ENCODE results near the gene FAM47E.
"Not testable (repeated sequence)": the region's sequence is repeated elsewhere in the genome, so short reads cannot be mapped to it uniquely, and the experiment has no call there.

The FAM47E gene

GRCh38 chr4:76224171-76224570, 27.4 kb upstream of the FAM47E start:
- no peak for DNase-seq

DNA sequence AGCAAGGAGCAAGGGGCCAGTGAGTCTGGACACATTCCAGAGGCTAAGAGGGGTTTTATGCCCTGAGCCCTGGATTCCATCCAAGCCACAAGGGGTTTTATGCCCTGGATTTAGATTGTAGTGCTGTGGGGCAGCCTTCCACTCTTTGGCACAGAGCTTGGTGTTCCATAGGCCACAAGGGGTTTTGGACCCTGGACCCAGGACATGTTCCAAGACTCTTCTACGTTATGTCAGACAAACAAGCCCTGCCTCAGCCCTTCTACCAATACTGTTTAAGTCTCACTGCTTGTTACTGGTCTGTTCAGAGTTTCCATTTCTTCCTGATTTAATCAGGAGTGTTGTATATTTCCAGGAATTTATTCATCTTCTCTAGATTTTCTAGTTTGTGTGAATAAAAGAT, 25.1 kb upstream of the FAM47E start:
- no peak for DNase-seq

DNA sequence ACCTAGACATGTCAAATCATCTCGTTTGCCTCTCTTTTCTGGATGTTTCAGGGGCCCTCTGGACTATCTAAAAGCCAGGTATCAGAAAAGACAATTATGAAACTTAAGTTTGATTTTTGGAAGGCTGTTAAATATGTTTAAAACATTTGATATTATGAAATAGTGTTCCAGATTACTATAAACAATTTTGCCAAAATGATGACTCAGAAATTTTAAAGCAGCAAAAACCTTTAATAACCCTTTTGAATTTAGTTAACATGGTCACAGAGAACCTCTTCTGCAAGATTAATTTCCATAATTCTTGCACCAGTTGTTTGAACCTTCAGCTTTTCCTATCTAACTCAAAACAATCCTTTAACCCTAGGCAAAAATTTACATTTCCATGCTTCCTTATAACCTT, 18.8 kb upstream of the FAM47E start:
- no peak for DNase-seq

DNA sequence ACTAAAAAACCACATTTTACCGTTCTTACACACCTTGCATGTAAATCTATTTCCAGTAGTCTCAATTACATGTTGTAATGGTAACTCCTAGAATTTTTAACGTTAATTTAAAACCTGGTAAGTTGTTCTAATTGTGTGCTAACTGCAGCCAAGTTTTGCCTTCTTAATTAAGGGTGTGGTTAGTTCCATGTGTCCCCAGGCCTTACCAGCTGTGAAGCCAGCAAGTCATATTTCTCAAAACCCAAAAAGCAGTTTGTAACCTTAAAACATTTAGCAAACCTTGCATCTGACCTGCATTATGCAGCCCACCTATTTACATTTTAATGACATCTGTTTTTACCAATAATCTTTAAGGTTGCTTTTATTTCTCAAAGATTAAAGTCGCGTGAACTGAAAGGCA, 18.4 kb upstream of the FAM47E start:
- DNase-seq = no peak

GRCh38 chr4:76233529-76233928, 18.0 kb upstream of the FAM47E start:
- no peak for DNase-seq

- DNase-seq = peak; percentile 4
Measured at GRCh38 chr4:76233967-76234678, 17.4 kb upstream of the FAM47E start.

DNA sequence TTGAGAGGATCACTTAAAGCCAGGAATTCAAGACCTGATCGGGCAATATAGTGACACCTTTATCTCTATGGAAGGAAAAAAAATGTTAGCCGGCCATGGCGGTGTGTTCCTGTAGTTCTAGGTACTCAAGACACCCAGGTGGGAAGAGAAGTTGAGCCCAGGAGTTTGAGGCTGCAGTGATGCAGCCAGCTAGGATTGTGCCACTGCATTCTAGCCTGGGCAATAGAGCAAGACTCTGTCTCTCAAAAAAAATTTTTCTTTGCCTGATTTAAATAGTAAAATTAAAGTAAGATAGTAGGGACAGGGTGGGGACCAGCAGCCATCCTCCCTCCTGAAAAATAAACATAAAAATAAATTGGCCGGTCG, 16.9 kb upstream of the FAM47E start:
- no peak for DNase-seq

DNA sequence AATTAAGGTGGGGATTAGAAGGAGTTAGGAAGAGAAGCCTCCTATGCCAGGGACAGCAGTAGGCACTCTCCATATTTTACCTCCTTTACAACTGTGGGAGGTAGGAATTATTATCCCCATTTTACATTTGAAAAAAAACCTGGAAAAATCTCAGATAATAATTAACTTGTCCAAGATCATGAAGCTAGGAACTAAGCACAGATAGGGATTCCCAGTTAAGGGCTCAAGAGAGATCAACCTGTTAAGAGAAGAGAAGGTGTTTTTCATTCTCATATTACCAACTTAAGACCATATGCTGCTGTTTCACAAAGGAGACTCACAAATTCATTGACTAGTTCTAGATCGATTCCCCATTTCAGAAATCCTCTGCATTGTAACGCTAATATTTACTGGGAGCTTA, 16.1 kb upstream of the FAM47E start:
- no peak for DNase-seq

DNA sequence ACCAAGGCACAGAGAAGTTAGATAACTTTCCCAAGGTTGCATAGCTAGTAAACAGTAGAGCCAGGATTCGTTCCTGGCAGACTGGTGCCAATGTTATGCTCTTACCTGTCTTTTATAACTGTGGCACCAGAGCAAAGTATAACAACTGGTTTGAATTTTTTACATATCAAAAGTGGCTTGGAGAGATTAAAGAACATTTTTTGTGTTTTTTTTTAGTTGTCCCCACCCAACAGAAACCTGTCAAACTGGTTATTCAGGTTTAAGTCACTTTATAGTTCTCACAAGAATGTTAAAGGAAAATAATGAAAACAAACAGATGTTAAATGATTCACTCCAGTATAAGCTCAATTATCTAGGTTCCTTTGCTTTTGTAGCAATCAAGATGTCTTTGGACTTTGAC, 15.6 kb upstream of the FAM47E start:
- peak; percentile 10 for DNase-seq

DNA sequence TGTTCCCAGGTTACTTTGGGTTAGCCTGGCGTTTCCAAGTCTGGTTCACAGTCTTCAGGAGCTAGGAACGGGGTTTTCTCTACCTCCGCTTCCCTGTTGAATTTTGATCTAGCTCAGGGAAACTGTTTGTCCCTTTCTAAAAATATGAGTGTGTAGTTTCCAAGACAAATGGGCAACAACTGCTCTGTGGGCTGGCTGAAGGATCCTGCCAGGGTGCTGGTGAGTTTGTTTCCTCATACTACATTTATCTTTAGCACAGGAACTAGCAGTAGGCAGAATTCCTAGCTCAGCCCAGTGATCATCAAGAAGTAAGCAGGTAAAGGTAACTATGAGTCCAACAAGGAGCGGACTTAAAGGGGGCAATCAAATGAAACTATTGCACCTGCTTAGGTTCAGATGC, 13.3 kb upstream of the FAM47E start:
- DNase-seq = no peak

- DNase-seq = no peak
Measured at GRCh38 chr4:76238701-76239100, 12.8 kb upstream of the FAM47E start.

DNA sequence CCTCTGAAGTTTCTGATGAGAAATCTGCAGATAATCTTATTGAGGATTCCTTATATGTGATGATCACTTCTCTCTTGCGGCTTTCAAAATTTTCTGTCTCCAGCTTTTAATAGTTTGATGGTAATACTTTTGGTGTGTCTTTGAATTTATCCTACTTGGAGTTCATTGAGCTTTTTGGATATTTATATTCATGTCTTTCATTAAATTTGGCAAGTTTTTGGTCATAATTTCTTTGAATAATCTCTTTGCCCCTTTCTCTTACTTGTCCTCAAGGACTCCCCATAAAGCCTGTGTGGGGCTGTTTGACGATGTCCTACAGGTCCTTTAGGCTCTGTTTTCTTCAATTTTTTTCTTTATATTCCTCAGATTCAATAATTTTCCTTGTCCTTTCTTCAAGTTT, 11.3 kb upstream of the FAM47E start:
- no peak for DNase-seq

DNA sequence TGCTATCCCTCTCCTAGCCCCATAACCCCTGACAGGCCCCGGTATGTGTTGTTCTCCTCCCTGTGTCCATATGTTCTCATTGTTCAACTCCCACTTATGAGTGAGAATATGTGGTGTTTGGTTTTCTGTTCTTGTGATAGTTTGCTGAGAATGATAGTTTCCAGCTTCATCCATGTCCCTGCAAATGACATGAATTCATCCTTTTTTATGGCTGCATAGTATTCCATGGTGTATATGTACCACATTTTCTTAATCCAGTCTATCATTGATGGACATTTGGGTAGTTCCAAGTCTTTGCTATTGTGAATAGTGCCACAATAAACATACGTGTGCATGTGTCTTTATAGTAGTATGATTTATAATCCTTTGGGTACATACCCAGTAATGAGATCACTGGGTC, 7.6 kb upstream of the FAM47E start:
- not testable (repeated sequence) for DNase-seq

DNA sequence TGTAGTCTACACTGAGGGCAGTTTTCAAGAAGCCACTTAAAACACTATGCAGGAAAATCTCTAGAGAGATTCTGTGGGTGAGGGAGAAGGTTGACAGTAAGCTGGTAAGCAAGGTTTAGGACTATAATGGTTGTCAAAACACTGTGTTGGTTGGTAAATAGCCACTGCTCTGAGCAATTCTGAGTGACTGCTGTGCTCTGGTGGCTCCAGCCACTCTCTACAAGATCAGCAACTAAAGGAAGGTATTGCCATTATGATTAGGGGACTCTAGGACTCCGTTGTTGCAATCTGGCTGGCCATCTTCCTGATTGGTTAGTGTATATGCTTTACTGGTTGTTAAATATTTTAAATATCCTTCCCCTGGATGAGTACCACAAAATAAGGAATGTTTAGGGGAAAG, 5.5 kb upstream of the FAM47E start:
- DNase-seq = no peak

DNA sequence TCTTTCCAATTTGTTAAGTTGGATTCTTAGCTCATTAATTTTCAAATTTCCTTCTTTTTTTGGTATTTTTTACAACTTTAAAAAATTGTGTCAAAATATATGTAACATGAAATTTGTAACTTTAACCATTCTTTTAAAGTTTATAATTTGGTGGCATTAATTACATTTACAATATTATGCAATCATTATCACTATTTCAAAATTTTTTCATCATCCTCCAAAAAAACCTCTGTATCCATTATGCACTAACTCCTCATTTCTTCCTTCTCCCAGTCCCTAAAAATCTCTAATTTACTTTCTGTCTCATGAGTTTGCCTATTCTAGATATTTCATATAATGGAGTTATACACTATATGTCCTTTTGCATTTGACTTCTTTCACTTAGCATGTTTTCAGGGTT, 4.7 kb upstream of the FAM47E start:
- no peak for DNase-seq

- DNase-seq = no peak
Measured at GRCh38 chr4:76250962-76251361, 559 bp upstream of the FAM47E start.

DNA sequence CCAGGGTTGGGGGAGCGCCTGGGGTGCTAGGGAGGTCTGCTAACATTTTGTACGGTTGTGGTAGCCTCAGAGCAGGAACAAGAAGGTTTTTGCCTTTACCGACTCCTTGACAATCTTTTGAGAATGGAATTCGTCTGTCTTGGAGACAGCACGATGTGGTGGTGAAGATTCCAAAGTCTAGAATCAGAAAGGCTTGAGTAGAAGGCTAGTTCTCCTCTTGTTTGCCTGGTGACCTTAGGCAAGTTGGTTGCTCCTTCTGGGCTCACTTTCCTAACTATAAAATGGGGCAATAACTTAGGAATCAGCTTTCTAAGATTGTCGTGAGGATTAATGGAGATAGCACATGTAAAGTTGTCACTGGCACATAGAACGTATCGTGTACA, 741 bp downstream of the FAM47E start:
- no peak for DNase-seq

DNA sequence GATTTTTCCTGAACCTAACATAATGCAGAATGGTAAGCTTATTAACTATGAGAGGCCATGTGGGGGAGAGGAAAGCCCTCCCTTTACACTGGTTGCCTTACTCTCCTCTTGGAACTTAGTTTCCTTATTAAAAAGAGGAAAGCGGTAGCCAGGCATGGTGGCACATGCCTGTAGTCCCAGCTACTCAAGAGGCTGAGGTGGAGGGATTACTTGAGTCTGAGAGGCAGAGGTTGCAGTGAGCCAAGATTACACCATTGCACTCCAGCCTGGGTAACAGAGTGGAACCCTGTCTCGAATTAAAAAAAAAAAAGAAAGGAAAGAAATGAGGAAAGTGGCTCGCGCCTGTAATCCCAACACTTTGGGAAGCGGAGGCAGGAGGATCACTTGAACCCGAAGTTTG, 2.0 kb downstream of the FAM47E start:
- no peak for DNase-seq

GRCh38 chr4:76256032-76256431, 4.5 kb downstream of the FAM47E start:
- no peak for DNase-seq

GRCh38 chr4:76256968-76257367, 5.4 kb downstream of the FAM47E start:
- no peak for DNase-seq

DNA sequence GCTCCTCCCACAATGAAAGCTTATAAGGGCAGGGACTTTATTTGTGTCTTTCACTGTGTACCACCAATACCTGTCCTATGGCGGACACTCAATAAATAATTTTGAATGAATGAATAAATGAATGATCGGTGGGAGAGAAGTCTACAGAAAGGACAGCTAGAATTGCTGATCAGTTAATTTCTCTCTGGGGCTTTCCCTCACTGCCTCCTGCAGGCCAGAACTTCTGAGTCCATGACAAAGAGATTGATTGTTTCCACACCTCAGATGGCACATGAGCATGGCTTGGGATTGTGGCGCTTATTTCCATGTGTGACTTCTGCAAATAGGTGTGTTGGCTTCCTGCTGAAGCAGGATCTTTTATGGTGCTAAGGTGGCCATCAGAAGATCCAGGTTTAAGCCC, 6.3 kb downstream of the FAM47E start:
- DNase-seq = no peak

- DNase-seq = no peak
Measured at GRCh38 chr4:76260571-76260970, 9.1 kb downstream of the FAM47E start.

DNA sequence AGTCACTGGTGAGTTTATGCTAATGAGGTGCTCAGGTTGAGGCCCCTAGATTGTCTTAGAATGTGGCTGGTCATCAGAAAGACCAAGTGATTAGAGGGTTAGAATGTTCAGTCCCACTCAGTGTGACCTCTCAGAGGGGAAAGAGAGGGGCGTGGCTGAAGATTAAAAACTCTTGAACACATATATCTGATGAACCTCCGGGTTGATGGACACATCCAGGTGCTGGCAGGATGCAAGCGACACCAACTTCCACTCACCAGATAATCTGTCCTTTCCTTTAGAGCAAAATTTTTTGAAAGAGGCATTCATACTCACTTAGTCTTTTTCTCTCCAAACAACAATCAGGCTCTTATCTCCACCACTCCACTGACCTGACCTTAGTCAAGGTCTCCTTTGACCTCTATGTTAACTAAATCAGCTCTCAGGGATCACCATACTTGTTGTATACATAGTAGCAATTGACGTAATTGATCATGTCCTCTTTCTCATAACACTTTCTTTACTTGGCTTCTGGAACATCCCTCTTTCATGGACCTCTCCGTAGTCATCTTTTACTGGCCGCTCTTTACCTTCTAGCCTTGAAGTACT, 14.2 kb downstream of the FAM47E start:
- DNase-seq = no peak

DNA sequence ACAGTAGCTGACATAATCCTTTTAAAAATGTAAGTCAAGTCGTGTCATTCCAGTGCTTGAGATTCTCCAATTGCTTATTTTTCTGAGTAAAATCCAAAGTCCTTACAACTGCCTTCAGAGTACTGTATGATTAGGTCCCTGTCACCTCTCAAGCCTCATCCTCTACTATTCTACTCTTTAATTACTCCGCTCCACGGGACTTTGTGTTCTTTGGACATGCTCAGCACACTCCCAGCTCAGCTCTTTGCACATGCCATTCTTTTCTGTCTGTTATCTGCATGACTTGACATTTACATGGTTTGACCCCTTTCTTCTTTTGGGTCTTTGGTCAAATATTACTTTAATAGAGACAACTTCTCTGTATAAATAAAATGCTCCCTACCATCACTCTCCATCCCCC, 15.1 kb downstream of the FAM47E start:
- DNase-seq = no peak

DNA sequence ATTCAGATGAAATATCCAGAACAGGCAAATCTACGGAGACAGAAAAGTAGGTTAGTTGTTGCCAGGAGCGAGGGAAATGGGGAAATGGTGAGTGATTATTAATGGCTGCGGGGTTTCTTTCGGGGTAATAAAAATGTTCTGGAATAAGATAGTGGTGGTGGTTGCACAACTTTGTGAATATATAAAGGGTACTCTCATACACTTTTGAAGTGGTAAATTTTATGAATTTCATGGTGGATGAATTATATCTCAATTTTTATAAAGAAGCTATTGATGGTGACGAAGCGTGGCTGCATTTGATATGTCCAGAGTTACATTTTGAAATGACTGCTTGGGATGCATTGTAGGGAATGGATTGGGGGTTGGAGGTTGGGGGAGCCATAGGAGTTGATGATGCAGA, 16.3 kb downstream of the FAM47E start:
- DNase-seq = no peak

All from right kidney (tissue), 1 donor.